GM19452 (cell line): Measurements from ENCODE around the gene ATOSB.
"Not testable (repeated sequence)": the region's sequence is repeated elsewhere in the genome, so short reads cannot be mapped to it uniquely, and the experiment has no call there.

Experiments
- ATAC-seq: cut with Tn5 transposase; IDR thresholded peaks from one replicate; pipeline ENCODE4 v1.9.1; 2021; ENCODE audit not compliant: unreplicated experiment

Gene ATOSB, protein sequence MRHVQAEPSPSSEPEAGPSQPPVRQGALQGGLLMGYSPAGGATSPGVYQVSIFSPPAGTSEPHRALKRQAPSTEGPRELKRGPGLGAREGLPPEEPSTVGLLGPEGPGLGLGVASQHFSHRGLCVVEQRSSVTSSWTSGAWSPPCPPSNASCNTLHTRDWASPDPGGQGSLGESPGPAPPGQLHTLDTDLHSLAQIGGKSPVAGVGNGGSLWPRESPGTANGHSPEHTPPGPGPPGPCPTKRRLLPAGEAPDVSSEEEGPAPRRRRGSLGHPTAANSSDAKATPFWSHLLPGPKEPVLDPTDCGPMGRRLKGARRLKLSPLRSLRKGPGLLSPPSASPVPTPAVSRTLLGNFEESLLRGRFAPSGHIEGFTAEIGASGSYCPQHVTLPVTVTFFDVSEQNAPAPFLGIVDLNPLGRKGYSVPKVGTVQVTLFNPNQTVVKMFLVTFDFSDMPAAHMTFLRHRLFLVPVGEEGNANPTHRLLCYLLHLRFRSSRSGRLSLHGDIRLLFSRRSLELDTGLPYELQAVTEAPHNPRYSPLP

GRCh38 chr9:35115680-35116538 lies at the start of gene ATOSB:
Gene ATOSB (minus strand): TSS chr9:35115862. CDS start chr9:35108274, 7,588 bp downstream.
- ATAC-seq: peak; percentile 56

- ATAC-seq: no peak
Measured at GRCh38 chr9:35164711-35165110, 49.0 kb upstream of the ATOSB start.

- ATAC-seq: no peak
Measured at GRCh38 chr9:35163413-35163812, 47.8 kb upstream of the ATOSB start.

DNA sequence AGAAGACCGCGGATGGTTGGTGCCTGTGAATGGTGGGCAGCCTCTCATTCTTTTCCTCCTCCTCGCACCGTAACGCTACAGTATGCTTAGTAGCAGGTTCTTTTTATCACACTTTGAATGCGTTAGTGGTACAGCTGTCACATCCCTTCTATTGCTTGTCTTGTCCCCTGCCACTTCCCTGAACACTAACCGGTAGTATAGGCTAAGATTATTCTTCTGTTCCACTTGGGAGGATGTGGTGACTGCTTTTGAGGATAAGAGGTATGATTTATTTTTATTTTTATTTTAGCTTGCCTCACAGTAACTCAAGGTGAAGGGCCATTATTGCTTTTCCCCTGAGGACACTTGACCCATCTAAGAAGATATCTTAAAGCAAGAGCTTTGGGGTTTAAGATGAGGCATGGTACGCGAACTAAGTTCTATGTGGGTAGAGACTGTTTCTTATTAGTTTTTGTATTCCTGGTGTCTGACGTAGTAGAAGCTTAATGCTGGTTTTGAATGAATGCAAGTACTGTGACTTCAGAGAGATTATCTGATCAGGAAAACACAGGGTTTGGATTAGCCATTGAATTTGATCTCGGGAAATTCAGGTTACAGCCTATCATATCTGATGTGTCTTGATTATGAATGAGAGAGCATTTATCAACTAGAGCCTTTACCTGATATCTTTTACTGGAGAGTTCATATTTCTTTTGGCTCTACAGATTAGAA lies 47.1 kb upstream of the ATOSB start:
- no peak for ATAC-seq

GRCh38 chr9:35161713-35162604 lies 46.3 kb upstream of the ATOSB start, which contains the start of gene UNC13B:
Gene UNC13B (plus strand): TSS chr9:35162009. CDS start chr9:35162284, 275 bp downstream.
- peak; percentile 70 for ATAC-seq

DNA sequence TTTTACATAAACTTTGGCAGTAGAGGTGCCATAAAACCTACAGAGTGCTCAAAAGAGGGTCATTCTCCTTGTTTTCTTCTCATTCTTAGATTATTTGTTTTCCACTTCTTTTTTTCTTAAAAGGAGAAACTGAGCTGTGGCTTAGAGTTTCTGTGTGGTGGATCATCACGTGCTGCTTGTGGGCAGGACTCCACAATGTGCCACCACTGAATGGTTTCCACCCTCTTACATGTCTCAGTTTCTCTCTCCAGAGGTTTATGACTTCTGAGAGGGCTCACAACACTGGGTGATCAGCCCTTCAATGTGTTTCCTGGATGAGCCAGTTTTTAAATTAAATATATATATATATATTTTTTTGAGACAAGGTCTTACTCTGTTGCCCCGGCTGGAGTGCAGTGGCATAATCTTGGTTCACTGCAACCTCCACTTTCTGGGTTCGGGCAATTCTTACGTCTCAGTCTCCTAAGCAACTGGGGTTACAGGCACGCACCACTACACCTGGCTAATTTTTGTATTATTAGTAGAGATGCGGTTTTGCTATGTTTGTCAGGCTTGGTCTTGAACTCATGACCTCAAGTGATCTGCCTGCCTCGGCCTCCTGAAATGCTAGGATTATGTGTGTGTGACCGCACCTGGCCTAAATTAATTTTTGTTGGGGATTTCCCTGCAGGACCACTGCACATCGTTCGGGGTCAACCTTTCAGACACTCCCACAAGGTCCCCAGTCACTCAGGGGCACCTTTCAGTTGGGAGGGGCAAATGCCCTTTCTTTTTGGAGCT lies 43.0 kb upstream of the ATOSB start:
- no peak for ATAC-seq

DNA sequence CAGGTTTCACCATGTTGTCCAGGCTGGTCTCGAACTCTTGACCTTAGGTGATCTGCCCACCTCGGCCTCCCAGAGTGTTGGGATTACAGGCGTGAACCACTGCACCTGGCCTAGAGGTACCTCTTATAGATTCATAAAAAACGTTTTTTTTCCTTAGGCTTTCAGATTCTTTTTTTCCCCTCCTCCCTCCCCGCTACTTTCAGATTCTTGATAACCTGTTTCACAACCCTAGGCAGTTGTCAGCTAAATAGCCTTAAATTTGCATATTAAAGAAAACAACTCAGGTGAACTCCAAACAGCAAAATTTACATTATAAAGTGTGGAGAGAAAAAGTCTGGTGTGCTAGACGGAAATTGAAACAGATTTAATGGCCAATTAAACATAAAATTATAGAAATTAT lies 42.2 kb upstream of the ATOSB start:
- ATAC-seq: not testable (repeated sequence)

DNA sequence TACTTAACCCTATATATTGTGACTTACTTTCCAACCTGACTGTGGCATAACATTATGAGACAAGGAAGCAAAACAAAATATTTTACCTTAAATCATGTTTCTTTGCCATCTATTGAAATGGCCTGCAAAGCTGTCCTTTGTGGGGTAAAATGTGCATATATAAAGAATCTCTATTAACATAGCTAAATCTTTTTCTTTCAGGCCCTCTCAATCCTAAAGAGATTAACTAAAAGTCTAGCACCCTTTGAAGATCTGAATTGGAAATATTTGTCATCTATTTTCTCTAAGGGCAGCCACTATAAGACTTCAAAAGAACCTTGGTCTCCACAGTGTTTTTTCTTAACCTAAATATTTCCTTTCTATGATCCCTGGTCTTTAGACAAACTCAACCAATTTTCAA lies 41.1 kb upstream of the ATOSB start:
- ATAC-seq: no peak

- ATAC-seq: no peak
Measured at GRCh38 chr9:35152926-35153325, 37.3 kb upstream of the ATOSB start.

DNA sequence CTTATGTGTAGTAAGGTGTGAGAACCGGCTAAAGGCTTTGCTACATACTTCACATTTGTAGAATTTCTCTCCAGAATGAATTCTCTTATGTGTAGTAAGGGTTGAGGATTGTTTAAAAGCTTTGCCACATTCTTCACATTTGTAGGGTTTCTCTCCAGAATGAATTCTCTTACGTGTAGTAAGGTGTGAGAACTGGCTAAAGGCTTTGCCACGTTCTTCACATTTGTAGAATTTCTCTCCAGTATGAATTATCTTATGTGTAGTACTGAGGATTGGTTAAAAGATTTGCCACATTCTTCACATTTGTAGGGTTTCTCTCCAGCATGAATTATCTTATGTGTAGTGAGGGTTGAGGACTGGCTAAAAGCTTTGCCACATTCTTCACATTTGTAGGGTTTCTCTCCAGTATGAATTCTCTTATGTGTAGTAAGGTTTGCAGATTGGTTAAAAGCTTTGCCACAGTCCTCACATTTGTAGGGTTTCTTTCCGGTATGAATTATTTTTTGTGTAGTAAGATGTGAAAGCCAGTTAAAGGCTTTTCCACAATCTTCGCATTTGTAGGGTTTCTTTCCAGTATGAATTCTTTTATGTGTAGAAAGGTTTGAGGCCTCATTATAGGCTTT lies 32.4 kb upstream of the ATOSB start:
- not testable (repeated sequence) for ATAC-seq

DNA sequence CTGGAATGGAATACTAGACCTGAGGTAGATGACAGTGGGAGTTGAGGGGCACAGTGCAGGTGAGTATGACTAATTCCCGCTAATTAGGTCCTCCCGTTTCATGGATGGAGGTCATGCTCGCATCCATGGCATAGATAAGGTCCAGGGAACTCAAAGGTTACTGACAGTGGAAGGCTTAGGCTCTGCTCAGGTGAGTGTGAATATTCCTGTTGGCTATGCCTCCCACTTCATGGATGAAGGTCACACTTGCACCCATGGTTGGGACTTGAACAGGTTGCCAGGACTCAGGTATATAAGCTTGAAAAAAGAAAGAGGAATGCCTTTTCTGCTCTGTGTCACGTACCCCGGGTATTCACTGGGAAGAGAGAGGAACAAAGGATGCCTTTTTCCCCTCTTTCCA lies 26.4 kb upstream of the ATOSB start:
- ATAC-seq: no peak

- no peak for ATAC-seq
Measured at GRCh38 chr9:35140093-35140492, 24.4 kb upstream of the ATOSB start.

DNA sequence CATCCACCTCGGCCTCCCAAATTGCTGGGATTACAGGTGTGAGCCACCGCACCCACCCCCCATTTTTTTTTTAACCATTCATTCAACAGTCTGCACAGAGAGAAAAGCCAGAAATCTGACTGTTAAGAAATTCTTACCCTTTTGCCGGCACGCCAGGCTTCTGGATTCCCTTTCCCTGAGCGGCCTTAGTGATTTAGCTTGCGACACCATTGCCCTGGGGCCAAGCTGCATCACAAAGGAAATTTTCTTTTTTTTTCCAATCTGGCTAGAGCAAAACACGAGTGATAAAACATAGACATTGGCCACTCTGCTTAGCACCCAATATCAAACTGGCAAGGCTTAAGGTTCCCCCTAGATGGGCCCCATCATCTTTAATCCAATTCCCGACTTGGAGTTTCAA lies 21.2 kb upstream of the ATOSB start:
- no peak for ATAC-seq

GRCh38 chr9:35135988-35136387 lies 20.3 kb upstream of the ATOSB start:
- ATAC-seq: no peak

- ATAC-seq: no peak
Measured at GRCh38 chr9:35134920-35135319, 19.3 kb upstream of the ATOSB start.

GRCh38 chr9:35116898-35117551 lies 1.4 kb upstream of the ATOSB start:
- ATAC-seq: peak; percentile 40

DNA sequence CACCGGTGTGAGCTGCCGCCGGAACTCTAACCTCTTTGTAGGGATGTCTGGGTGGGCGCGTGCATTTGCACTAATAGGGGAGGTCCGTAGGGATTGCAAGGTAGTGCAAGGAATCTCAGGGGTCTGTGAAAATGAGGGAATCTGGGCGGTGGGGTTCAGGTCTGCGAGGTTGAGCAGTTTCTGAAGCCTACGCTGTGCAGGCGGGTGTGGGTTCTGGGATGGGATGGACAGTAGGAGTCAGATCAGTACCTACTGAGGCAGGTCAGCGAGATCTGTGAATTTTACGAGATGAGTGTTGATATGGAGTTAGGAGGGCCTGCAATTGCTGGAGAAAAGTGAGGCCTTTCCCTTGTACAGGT lies 856 bp upstream of the ATOSB start:
- peak; percentile 8 for ATAC-seq

- no peak for ATAC-seq
Measured at GRCh38 chr9:35114840-35115628, 628 bp downstream of the ATOSB start.
